NCI-H748 (cell line): Measurements from ENCODE around the gene FAM241A.
"Not testable (repeated sequence)": the region's sequence is repeated elsewhere in the genome, so short reads cannot be mapped to it uniquely, and the experiment has no call there.

ENCODE experiments used
- DNase-seq: peaks from one replicate; lab custom pipeline; 2025; ENCODE audit not compliant: unreplicated experiment; lab: John Stamatoyannopoulos, UW

Gene FAM241A

GRCh38 chr4:112172180-112172579 lies 26.9 kb downstream of the FAM241A start:
- DNase-seq, result no peak

- no peak for DNase-seq
Measured at GRCh38 chr4:112173593-112174558, 28.6 kb downstream of the FAM241A start.

GRCh38 chr4:112175840-112176239 lies 30.6 kb downstream of the FAM241A start:
- no peak for DNase-seq

GRCh38 chr4:112176596-112176995 lies 31.3 kb downstream of the FAM241A start:
- no peak for DNase-seq

- DNase-seq, result not testable (repeated sequence)
Measured at GRCh38 chr4:112178741-112179140, 33.5 kb downstream of the FAM241A start.

- DNase-seq, result no peak
Measured at GRCh38 chr4:112181358-112182000, 36.2 kb downstream of the FAM241A start.

GRCh38 chr4:112182604-112183003 lies 37.4 kb downstream of the FAM241A start:
- no peak for DNase-seq

- DNase-seq, result no peak
Measured at GRCh38 chr4:112183252-112183651, 38.0 kb downstream of the FAM241A start.

- no peak for DNase-seq
Measured at GRCh38 chr4:112184438-112184837, 39.2 kb downstream of the FAM241A start.

- DNase-seq, result no peak
Measured at GRCh38 chr4:112185334-112185733, 40.1 kb downstream of the FAM241A start.

- DNase-seq, result no peak
Measured at GRCh38 chr4:112185740-112186670, 40.8 kb downstream of the FAM241A start.

GRCh38 chr4:112189754-112190153 lies 44.5 kb downstream of the FAM241A start:
- DNase-seq, result no peak

GRCh38 chr4:112190684-112191083 lies 45.4 kb downstream of the FAM241A start:
- no peak for DNase-seq

GRCh38 chr4:112196461-112196860 lies 51.2 kb downstream of the FAM241A start:
- DNase-seq, result no peak

GRCh38 chr4:112199041-112199440 lies 53.8 kb downstream of the FAM241A start:
- no peak for DNase-seq

- DNase-seq, result no peak
Measured at GRCh38 chr4:112201915-112202505, 56.8 kb downstream of the FAM241A start.

- DNase-seq, result no peak
Measured at GRCh38 chr4:112203593-112203992, 58.3 kb downstream of the FAM241A start.

GRCh38 chr4:112206431-112206830 lies 61.2 kb downstream of the FAM241A start:
- no peak for DNase-seq

- not testable (repeated sequence) for DNase-seq
Measured at GRCh38 chr4:112208137-112209095, 63.2 kb downstream of the FAM241A start.

- no peak for DNase-seq
Measured at GRCh38 chr4:112210777-112211176, 65.5 kb downstream of the FAM241A start.
